Smooth muscle cell (in vitro differentiated cells): ENCODE data around the gene MUC20. TPM values are rescaled to one million over a fixed set of nuclear protein-coding genes. Genes with fewer than 3 reads are reported as not detected.

Experiments
- DNase-seq: peaks from one replicate; lab custom pipeline; 2025; ENCODE audit not compliant: unreplicated experiment; lab: John Stamatoyannopoulos, UW
- H2AFZ ChIP-seq: fragments of 200-600 bp; sonication (generic); 2 replicates; pipeline ENCODE4 v1.6.0; 2016; ENCODE audit warnings: antibody characterized with exemption, low read depth, mild to moderate bottlenecking
- H3F3A ChIP-seq: fragments of 200-600 bp; sonication (generic); 2 replicates; pipeline ENCODE4 v1.6.0; 2017; ENCODE audit warnings: antibody characterized with exemption, low read depth
- H3K27ac ChIP-seq: fragments of 200-600 bp; sonication (generic); 2 replicates; pipeline ENCODE4 v1.5.1; 2016; ENCODE audit warnings: low read depth, mild to moderate bottlenecking
- H3K27me3 ChIP-seq: fragments of 200-600 bp; sonication (generic); 2 replicates; pipeline ENCODE4 v1.6.1; 2016; ENCODE audit warnings: low read depth, mild to moderate bottlenecking
- H3K36me3 ChIP-seq: fragments of 200-600 bp; sonication (generic); 2 replicates; pipeline ENCODE4 v1.5.1; 2016; ENCODE audit warnings: low read depth
- H3K4me1 ChIP-seq: fragments of 200-600 bp; sonication (generic); 2 replicates; pipeline ENCODE4 v1.5.1; 2016; ENCODE audit warnings: low read depth
- H3K4me2 ChIP-seq: fragments of 200-600 bp; sonication (generic); 2 replicates; pipeline ENCODE4 v1.6.0; 2016; ENCODE audit warnings: mild to moderate bottlenecking
- H3K4me3 ChIP-seq: fragments of 200-600 bp; sonication (generic); 2 replicates; pipeline ENCODE4 v1.5.1; 2016; ENCODE audit warnings: mild to moderate bottlenecking
- H3K79me2 ChIP-seq: fragments of 200-600 bp; sonication (generic); 2 replicates; pipeline ENCODE4 v1.6.0; 2016; ENCODE audit warnings: low read depth, mild to moderate bottlenecking
- H3K9ac ChIP-seq: fragments of 200-600 bp; sonication (generic); 2 replicates; pipeline ENCODE4 v1.6.0; 2016; ENCODE audit warnings: low read depth
- H3K9me3 ChIP-seq: fragments of 200-600 bp; sonication (generic); replicated peaks from 2 replicates; pipeline ENCODE4 v1.5.1; 2016; ENCODE audit warnings: low read depth
- H4K20me1 ChIP-seq: fragments of 200-600 bp; sonication (generic); 2 replicates; pipeline ENCODE4 v1.6.0; 2016; ENCODE audit warnings: low read depth
- CTCF ChIP-seq: fragments of 200-600 bp; sonication (generic); IDR thresholded peaks from 2 replicates; pipeline ENCODE4 v1.5.1; 2017; ENCODE audit warnings: borderline replicate concordance, mild to moderate bottlenecking, antibody characterized with exemption; ENCODE audit not compliant: insufficient read depth, poor library complexity, severe bottlenecking
- WGBS: methylation state at CpG from one replicate; pipeline ENCODE4 v1.1.7; 2016; ENCODE audit warnings: low lambda C conversion rate; 5-methylcytosine and 5-hydroxymethylcytosine counted together
- polyA plus RNA-seq: library from polyadenylated mRNA; unstranded; fragments of >200 nt; fragmentation: Nextera tagmentation; extraction: Ambion mirVana; gene quantifications from 2 replicates; pipeline ENCODE4 v1.2.1, GENCODE V29; 2016
- total RNA-seq: library from RNA; depleted of rRNA; stranded (reverse); fragments of >200 nt; gene quantifications from 2 replicates; pipeline ENCODE4 v1.2.3, GENCODE V29; 2014

MUC20 gene
- total and polyA plus RNA-seq, 2 experiments from 2014 or later: 2.5 to 5.9 TPM

DNA sequence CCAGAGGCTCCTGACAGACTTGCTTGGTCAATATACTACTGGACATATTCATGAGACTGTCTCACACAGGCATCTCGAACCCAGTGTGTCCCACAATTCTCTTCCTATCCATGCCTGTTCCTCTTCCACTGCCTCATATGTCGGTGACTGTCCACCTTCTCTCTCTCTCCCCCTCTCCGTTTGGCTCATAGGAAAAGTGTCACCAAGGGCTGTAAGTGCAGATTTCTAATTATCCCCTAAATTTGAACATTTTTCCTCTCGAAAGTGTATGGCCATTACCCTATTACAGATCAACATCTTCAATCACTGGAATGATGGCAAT, 22.5 kb upstream of the MUC20 start:
- Histone ChIP-seq H3K9ac (no peak overlapping the region), H3K9me3 (no peaks in the 10 kb centered on the region), H3K79me2 (no peaks in the 10 kb centered on the region), H3K4me3 (no peak overlapping the region), H2AFZ (no peak overlapping the region), H4K20me1 (peaks cover 3% of the 10 kb centered on the region), H3K27me3 (no peaks in the 10 kb centered on the region), H3K4me1 (peaks cover 24% of the 10 kb centered on the region), H3K4me2 (no peak overlapping the region), H3F3A (peaks cover 19% of the 10 kb centered on the region), H3K27ac (no peak overlapping the region), H3K36me3 (no peaks in the 10 kb centered on the region)
- WGBS: 87% methylated on average over 4 of the region's 4 CpGs
- no peak for DNase-seq
- no peak for TF ChIP-seq CTCF

DNA sequence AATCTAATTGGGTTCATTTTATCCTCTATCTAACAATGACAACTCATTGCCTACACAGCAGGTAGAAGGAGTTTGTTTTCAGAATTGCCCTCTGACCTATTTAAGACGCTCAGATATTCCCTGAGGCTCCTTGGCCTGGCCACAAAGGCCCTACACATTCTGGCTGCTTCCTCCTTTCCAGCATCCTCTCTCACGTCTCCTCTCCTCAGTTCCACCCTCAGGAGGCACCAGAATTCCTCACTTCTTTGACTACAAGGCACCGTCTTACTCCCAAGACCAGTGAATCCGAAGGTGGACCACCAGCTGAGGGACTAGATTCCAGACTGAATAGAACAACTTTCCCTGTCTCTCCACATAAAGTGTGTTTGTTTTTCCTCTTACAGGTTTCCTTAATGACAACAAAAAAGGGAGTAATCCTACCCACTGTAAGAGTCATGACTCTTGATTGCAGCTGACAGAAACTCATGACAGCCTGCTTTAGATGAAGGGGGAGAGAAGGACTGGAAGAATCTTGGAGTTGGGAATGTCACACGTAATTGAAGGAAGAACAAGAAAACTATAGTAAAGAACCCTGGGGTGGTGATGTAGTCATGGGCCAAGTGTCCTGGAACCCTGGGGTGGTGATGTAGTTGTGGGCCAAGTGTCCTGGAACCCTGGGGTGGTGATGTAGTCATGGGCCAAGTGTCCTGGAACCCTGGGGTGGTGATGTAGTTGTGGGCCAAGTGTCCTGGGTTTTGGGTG, 22.0 kb upstream of the MUC20 start:
- DNase-seq: no peak
- H3K9me3 ChIP-seq: no peaks in the 10 kb centered on the region
- H2AFZ ChIP-seq: no peak overlapping the region
- no peaks in the 10 kb centered on the region for H3K27me3 ChIP-seq
- peaks cover 19% of the 10 kb centered on the region for H3F3A ChIP-seq
- H3K27ac ChIP-seq: no peak overlapping the region
- peaks cover 3% of the 10 kb centered on the region for H4K20me1 ChIP-seq
- H3K4me2 ChIP-seq: no peak overlapping the region
- no peaks in the 10 kb centered on the region for H3K79me2 ChIP-seq
- no peaks in the 10 kb centered on the region for H3K36me3 ChIP-seq
- no peak for TF ChIP-seq CTCF
- H3K9ac ChIP-seq: no peak overlapping the region
- no peak overlapping the region for H3K4me3 ChIP-seq
- WGBS: 71% methylated on average over 5 of the region's 5 CpGs
- H3K4me1 ChIP-seq: peaks cover 24% of the 10 kb centered on the region

GRCh38 chr3:195699388-195699771, 21.4 kb upstream of the MUC20 start:
- Histone ChIP-seq H3K9me3 (no peaks in the 10 kb centered on the region), H3K27ac (no peak overlapping the region), H3K9ac (no peak overlapping the region), H4K20me1 (peaks cover 3% of the 10 kb centered on the region), H2AFZ (no peak overlapping the region), H3K36me3 (no peaks in the 10 kb centered on the region), H3K79me2 (no peaks in the 10 kb centered on the region), H3K27me3 (no peaks in the 10 kb centered on the region), H3F3A (peaks cover 19% of the 10 kb centered on the region), H3K4me2 (no peak overlapping the region), H3K4me1 (peaks cover 24% of the 10 kb centered on the region), H3K4me3 (no peak overlapping the region)
- no peak for TF ChIP-seq CTCF
- 97% methylated on average over 2 of the region's 2 CpGs for WGBS
- DNase-seq: no peak

DNA sequence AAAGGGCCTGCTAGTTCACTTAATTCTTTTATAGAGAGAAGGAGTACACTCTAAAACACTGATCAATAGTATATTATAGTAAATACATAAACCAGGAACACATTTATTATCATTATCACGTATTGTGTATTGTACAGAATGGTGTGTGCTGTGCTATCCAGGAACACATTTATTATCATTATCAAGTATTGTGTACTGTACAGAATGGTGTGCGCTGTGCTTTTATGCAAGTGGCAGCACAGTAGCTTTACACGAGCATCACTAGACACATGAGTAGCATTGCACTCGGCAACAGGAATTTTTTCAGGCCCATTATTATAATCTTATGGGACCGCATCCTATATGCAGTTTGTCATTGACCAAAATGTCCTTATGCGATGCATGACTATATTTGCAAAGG, 20.9 kb upstream of the MUC20 start:
- TF ChIP-seq CTCF: no peak
- Histone ChIP-seq H2AFZ (no peak overlapping the region), H4K20me1 (peaks cover 3% of the 10 kb centered on the region), H3K27me3 (no peaks in the 10 kb centered on the region), H3F3A (peaks cover 19% of the 10 kb centered on the region), H3K36me3 (no peaks in the 10 kb centered on the region), H3K9ac (no peak overlapping the region), H3K79me2 (no peaks in the 10 kb centered on the region), H3K4me2 (no peak overlapping the region), H3K4me3 (no peak overlapping the region), H3K4me1 (peaks cover 24% of the 10 kb centered on the region), H3K9me3 (no peaks in the 10 kb centered on the region), H3K27ac (no peak overlapping the region)
- DNase-seq: no peak
- 86% methylated on average over 6 of the region's 6 CpGs for WGBS
